Tibial nerve (tissue), 3 donors: Measurements from ENCODE around the gene CRB2.

Experiments used
- POLR2A ChIP-seq, 2 donors: fragments of 450-650 bp; IDR thresholded peaks; one replicate each; pipeline ENCODE4 v1.6.1; 2017; ENCODE audit warnings: antibody characterized with exemption in 2 of 2, mild to moderate bottlenecking in 2 of 2, moderate library complexity in 2 of 2
- TF ChIP-seq, protein P1 (sequence below), 5 experiments: fragments of 200-600 bp in 3 of 5; fragments of 450-650 bp in 2 of 5; sonication (generic) in 3 of 5; IDR thresholded peaks; one replicate each; pipeline ENCODE4 v1.5.1; 2016 to 2019; ENCODE audit warnings: antibody characterized with exemption in 5 of 5, mild to moderate bottlenecking in 3 of 5, moderate library complexity in 2 of 5

GRCh38 chr9:123361086-123361730, 5.2 kb downstream of the CRB2 start:
- TF ChIP-seq, protein P1, sequence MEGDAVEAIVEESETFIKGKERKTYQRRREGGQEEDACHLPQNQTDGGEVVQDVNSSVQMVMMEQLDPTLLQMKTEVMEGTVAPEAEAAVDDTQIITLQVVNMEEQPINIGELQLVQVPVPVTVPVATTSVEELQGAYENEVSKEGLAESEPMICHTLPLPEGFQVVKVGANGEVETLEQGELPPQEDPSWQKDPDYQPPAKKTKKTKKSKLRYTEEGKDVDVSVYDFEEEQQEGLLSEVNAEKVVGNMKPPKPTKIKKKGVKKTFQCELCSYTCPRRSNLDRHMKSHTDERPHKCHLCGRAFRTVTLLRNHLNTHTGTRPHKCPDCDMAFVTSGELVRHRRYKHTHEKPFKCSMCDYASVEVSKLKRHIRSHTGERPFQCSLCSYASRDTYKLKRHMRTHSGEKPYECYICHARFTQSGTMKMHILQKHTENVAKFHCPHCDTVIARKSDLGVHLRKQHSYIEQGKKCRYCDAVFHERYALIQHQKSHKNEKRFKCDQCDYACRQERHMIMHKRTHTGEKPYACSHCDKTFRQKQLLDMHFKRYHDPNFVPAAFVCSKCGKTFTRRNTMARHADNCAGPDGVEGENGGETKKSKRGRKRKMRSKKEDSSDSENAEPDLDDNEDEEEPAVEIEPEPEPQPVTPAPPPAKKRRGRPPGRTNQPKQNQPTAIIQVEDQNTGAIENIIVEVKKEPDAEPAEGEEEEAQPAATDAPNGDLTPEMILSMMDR (IDR thresholded peaks at IDR 0.05), result no peak
- no peak for TF ChIP-seq POLR2A (IDR thresholded peaks at IDR 0.05)
